GM12873 (cell line): Measurements from ENCODE around the gene TPI1.

ENCODE experiments used
- TF ChIP-seq, protein P1 (sequence below): IDR thresholded peaks from 2 replicates; pipeline ENCODE4 v1.5.1; 2012; ENCODE audit warnings: low read depth, mild to moderate bottlenecking, moderate library complexity, low read length, control low read depth; ENCODE audit not compliant: insufficient read depth; ENCODE audit errors: missing control alignments

Gene TPI1

DNA sequence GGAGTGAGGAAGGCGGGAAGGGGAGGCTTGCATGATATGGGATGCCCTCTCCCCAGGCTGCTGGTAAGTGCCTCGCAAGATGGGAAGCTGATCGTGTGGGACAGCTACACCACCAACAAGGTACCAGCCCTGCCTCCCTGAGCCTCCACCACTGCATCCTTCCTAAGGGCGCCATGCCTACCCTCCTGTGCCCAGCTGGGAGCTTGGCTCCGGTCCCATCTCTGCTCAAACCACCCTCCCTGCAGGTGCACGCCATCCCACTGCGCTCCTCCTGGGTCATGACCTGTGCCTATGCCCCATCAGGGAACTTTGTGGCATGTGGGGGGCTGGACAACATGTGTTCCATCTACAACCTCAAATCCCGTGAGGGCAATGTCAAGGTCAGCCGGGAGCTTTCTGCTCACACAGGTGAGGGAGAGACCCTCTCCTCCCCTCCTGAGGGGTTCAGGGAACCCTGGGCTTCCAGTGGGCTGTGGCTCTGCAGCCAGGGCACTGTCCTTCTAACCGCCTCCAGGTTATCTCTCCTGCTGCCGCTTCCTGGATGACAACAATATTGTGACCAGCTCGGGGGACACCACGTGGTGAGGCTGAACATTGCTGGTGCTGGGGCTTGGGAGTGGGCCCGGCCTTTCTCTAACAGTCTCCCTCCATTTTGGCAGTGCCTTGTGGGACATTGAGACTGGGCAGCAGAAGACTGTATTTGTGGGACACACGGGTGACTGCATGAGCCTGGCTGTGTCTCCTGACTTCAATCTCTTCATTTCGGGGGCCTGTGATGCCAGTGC, 24.0 kb upstream of the TPI1 start:
- TF ChIP-seq, protein P1, sequence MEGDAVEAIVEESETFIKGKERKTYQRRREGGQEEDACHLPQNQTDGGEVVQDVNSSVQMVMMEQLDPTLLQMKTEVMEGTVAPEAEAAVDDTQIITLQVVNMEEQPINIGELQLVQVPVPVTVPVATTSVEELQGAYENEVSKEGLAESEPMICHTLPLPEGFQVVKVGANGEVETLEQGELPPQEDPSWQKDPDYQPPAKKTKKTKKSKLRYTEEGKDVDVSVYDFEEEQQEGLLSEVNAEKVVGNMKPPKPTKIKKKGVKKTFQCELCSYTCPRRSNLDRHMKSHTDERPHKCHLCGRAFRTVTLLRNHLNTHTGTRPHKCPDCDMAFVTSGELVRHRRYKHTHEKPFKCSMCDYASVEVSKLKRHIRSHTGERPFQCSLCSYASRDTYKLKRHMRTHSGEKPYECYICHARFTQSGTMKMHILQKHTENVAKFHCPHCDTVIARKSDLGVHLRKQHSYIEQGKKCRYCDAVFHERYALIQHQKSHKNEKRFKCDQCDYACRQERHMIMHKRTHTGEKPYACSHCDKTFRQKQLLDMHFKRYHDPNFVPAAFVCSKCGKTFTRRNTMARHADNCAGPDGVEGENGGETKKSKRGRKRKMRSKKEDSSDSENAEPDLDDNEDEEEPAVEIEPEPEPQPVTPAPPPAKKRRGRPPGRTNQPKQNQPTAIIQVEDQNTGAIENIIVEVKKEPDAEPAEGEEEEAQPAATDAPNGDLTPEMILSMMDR: no peak

DNA sequence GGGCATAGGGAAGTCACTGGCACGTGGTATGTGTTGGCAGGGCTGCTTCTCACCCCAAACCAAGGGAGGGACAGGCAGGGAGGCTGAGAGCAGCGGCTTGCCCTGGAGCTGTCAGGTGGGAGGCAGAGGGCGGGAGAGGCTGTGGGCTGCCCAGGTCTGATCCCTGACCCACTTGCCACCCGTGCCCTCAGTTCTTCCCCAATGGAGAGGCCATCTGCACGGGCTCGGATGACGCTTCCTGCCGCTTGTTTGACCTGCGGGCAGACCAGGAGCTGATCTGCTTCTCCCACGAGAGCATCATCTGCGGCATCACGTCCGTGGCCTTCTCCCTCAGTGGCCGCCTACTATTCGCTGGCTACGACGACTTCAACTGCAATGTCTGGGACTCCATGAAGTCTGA, 21.9 kb upstream of the TPI1 start:
- TF ChIP-seq, protein P1: no peak

DNA sequence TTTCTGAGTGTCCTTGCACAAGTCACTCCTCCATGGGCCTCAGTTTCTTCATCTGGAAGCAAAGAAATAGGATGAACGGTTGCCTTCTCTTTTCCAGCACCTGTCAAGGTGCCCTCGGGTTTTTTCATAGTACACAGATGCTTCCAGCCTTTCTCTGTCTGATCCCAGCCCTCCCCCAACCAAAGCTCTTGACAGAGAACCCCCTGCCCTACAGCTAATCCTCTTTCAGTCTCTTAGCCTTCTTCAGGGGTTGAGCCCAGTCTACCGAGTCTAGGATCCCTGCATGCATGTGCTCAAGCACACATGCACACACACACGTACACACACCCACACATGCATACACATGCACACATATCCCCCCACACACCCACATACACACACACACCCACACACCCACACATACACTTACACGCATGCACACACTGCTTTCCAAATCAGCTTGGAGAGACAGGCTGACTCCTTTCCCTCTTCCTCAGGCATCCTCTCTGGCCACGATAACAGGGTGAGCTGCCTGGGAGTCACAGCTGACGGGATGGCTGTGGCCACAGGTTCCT, 20.9 kb upstream of the TPI1 start:
- TF ChIP-seq, protein P1: no peak

DNA sequence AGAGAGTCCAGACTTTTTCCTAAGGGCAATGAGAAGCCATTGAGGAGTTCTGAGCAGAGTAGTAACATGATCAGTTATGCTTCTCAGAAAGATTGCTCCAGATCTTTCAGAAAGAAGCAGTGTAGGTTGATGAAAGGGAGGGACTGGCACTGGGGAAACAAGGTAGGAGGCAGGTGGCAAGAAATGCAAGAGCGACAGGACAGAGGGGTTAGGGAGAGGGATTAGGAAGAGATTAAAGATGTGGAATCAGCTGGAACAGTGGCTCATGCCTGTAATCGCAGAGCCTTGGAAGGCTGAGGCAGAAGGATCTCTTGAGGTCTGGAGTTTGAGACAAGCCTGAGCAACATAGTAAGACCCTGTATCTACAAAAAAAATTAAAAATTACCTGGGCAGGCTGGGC, 19.7 kb upstream of the TPI1 start:
- TF ChIP-seq, protein P1: no peak

DNA sequence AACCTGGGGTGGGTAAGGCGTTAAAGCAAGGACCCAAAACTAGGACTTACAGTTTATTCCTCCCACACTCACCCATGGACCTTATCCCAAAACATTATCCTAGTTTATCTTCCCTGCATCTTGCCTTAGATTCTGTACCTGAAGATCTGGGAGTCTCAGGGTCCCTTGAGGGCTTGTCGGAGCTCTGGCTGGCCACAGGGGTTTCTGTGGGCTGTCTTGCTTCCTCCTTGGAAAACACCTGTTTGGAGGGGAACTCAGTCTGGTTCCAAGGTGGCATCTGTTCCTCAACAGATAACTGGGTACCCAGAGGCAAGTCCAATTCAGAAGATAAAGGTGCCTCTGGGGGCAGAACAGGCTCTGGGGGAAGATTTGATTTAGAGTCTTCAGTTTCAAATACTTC, 17.9 kb upstream of the TPI1 start:
- TF ChIP-seq, protein P1: no peak

DNA sequence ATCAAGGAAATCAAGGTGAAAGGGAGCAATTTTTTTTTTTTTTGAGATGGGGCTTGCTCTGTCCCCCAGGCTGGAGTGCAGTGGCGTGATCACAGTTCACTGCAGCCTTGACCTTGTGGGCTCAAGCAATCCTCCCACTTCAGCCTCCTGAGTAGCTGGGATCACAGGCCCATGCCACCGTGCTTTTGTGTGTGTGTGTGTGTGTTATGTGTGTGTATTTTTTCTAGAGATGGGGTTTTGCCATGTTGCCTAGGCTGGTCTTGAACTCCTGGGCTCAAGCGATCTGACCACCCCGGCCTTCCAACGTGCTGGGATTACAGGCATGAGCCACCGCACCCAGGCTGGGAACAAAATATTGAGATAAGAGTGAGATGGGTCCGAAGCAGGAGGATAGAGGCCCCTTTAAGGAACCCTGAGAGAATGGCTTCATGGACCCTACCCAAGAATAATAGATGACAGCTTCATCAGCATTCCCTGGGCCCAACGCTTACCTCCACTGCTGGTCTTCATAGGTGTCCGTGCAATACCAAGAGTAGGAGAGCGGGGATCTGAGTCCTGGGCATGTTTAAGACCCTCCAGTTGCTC, 17.3 kb upstream of the TPI1 start:
- TF ChIP-seq, protein P1: no peak

DNA sequence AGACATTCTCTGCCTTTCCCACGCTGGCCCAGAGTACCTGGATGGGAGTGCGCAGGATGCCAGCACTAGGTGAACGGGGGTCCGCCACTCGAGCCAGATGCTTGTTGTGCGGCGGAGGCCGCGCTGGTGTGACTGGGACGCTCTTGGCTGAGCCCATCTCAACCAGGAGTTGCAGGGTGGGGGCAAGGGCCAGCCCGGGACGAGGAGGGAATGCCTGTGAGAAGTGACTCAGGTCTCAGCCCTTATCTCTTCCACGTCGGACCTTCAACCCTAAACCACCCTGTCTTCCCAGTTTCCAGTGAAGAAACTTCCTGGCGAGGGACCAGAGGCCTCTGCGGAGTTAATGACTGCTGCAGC, 16.6 kb upstream of the TPI1 start:
- TF ChIP-seq, protein P1: no peak
